IPS DF 4.7 (cell line): ENCODE results near the gene KLHDC8B.

Experiments used
- DNase-seq: peaks from one replicate; pipeline ENCODE4 v3.0.0-alpha.2; 2013; ENCODE audit warnings: low spot score; ENCODE audit errors: extremely low read depth

KLHDC8B gene

GRCh38 chr3:49171119-49171774, at the start of gene KLHDC8B:
Gene KLHDC8B, plus strand, starts transcription at chr3:49171598. Its CDS starts 1,172 bp downstream, at chr3:49172770.
- DNase-seq, result peak; percentile 51

GRCh38 chr3:49122022-49122421, 49.4 kb upstream of the KLHDC8B start:
- DNase-seq, result no peak

- DNase-seq, result no peak
Observed at GRCh38 chr3:49122451-49122850, 48.9 kb upstream of the KLHDC8B start.

GRCh38 chr3:49122886-49123545, 48.4 kb upstream of the KLHDC8B start:
- DNase-seq, result no peak

- DNase-seq, result no peak
Observed at GRCh38 chr3:49123687-49124086, 47.7 kb upstream of the KLHDC8B start.

- DNase-seq, result no peak
Observed at GRCh38 chr3:49124203-49124602, 47.2 kb upstream of the KLHDC8B start.

- DNase-seq, result no peak
Observed at GRCh38 chr3:49124991-49125670, 46.3 kb upstream of the KLHDC8B start.

- no peak for DNase-seq
Observed at GRCh38 chr3:49131040-49131439, 40.4 kb upstream of the KLHDC8B start.

GRCh38 chr3:49131576-49131975, 39.8 kb upstream of the KLHDC8B start:
- DNase-seq, result no peak

GRCh38 chr3:49132073-49132436, 39.3 kb upstream of the KLHDC8B start:
- no peak for DNase-seq

GRCh38 chr3:49132437-49133225, 38.8 kb upstream of the KLHDC8B start, which contains the start of gene LAMB2:
Gene LAMB2, minus strand, starts transcription at chr3:49133050. Its CDS starts 183 bp downstream, at chr3:49132867.
- peak; percentile 51 for DNase-seq

GRCh38 chr3:49133226-49133951, 38.0 kb upstream of the KLHDC8B start:
- DNase-seq, result peak; percentile 49

- no peak for DNase-seq
Observed at GRCh38 chr3:49134471-49135265, 36.7 kb upstream of the KLHDC8B start.

GRCh38 chr3:49135499-49135898, 35.9 kb upstream of the KLHDC8B start:
- DNase-seq, result no peak

- DNase-seq, result no peak
Observed at GRCh38 chr3:49140080-49140479, 31.3 kb upstream of the KLHDC8B start.

GRCh38 chr3:49148159-49148558, 23.2 kb upstream of the KLHDC8B start:
- DNase-seq, result no peak

GRCh38 chr3:49151610-49152009, 19.8 kb upstream of the KLHDC8B start:
- DNase-seq, result no peak

- no peak for DNase-seq
Observed at GRCh38 chr3:49153349-49153912, 18.0 kb upstream of the KLHDC8B start.

GRCh38 chr3:49157289-49157688, 14.1 kb upstream of the KLHDC8B start:
- no peak for DNase-seq
